Measurements from ENCODE around the gene FAM234B. TPM values are rescaled to one million over a fixed set of nuclear protein-coding genes. Genes with fewer than 3 reads are reported as not detected.

Gene FAM234B
- total and polyA plus RNA-seq, 2 of the 8 experiments (the other 6 are each of a cell fraction or from before 2014, with no cell fraction given), result 12.5 to 29.1 TPM

GRCh38 chr12:13099066-13099843 lies 55.1 kb downstream of the FAM234B start:
- Histone ChIP-seq H3K23ac (ENCODE audit: insufficient read length) (no peak overlapping the region), H3K27me3 (replicated peaks in 1 of 4; ENCODE audit: control insufficient read depth in 3 of 4, extremely low read depth in 1 of 4, insufficient read depth in 3 of 4, low read length in 3 of 4) (no peaks in the 10 kb centered on the region), H2BK15ac (ENCODE audit: low read length) (no peak overlapping the region), H2BK20ac (ENCODE audit: low read length) (0 out of 2 replicates have a peak overlapping the region, but pooled peaks have one; percentile 8), H2BK5ac (ENCODE audit: low read depth, low read length) (no peak overlapping the region), H2BK12ac (ENCODE audit: low read depth, low read length) (peak overlapping the region; percentile 41; the same call in 1 of the 2 replicates), H3K79me1 (ENCODE audit: low read depth, low read length) (no peaks in the 10 kb centered on the region), H3K9ac (replicated peaks in 1 of 4; ENCODE audit: extremely low read depth in 1 of 4, low read depth in 3 of 4, low read length in 3 of 4) (no peak overlapping the region), H4K91ac (replicated peaks; ENCODE audit: insufficient read length, low read length) (no peak overlapping the region), H3K14ac (ENCODE audit: insufficient read length) (no peak overlapping the region), H3K23me2 (ENCODE audit: low read depth, low read length) (peaks cover 9% of the 10 kb centered on the region; the same call in 1 of the 2 replicates), H2AK5ac (ENCODE audit: low read depth, low read length) (0 out of 2 replicates have a peak overlapping the region, but pooled peaks have one; percentile 11), H3K4me1 (replicated peaks in 1 of 4; ENCODE audit: control insufficient read depth in 3 of 4, insufficient read depth in 4 of 4, low read length in 3 of 4) (peaks cover 5 to 21% (median 14%) of the 10 kb centered on the region in 4 experiments; a peak in 6 of 7 replicates), H2AFZ (ENCODE audit: low read length) (no peak overlapping the region), H3K4ac (replicated peaks; ENCODE audit: insufficient read length, low read depth, low read length) (no peak overlapping the region), H3K56ac (replicated peaks; ENCODE audit: insufficient read length, low read depth, low read length) (no peak overlapping the region), H3K36me3 (ENCODE audit: control insufficient read depth in 2 of 4, insufficient read depth in 4 of 4, low read length in 3 of 4) (no peaks in the 10 kb centered on the region), H3K4me3 (ENCODE audit: extremely low read depth in 1 of 4, insufficient read depth in 2 of 4, low read depth in 3 of 4, low read length in 4 of 4) (no peak overlapping the region), H4K8ac (ENCODE audit: extremely low read depth, insufficient read depth, low read length) (no peak overlapping the region), H3K27ac (ENCODE audit: low read depth, low read length) (no peak overlapping the region), H4K5ac (ENCODE audit: insufficient read length, low read depth, low read length) (no peak overlapping the region), H3K9me3 (ENCODE audit: insufficient read depth in 2 of 2, low read depth in 1 of 2, low read length in 1 of 2) (no peaks in the 10 kb centered on the region), H4K20me1 (replicated peaks in 1 of 2; ENCODE audit: control insufficient read depth in 1 of 2, insufficient read depth in 2 of 2, low read length in 2 of 2) (no peaks in the 10 kb centered on the region), H3K4me2 (ENCODE audit: insufficient read depth in 1 of 2, low read depth in 2 of 2, low read length in 2 of 2) (no peak overlapping the region), H2BK120ac (replicated peaks; ENCODE audit: low read depth, low read length) (no peak overlapping the region), H3K18ac (ENCODE audit: extremely low read depth, low read length) (no peak overlapping the region), H3K79me2 (ENCODE audit: control insufficient read depth in 1 of 2, insufficient read depth in 2 of 2, low read length in 2 of 2) (no peaks in the 10 kb centered on the region)
- FAIRE-seq (no peak), DNase-seq (ENCODE audit: low read depth in 1 of 2, low spot score in 2 of 2) (no peak)
- WGBS, 2 experiments (ENCODE audit: extremely low coverage in 1 of 2, insufficient coverage in 1 of 2, insufficient read length in 1 of 2, insufficient replicate concordance in 2 of 2, low coverage in 1 of 2, low lambda C conversion rate in 2 of 2, missing lambda C conversion rate in 1 of 2), result 88% methylated on average over 8 of the region's 8 CpGs; no CpG with 5 or more reads in 1 of the 2 experiments
- CTCF ChIA-PET (ENCODE audit: partially characterized antibody), result interaction anchor here (0.7 to 6.0 kb wide), 23 partner anchors 11 to 156 kb away, joined by 3 to 69 read pairs (median 7); partner anchors contain the start of gene EMP1
- POLR2A ChIA-PET (ENCODE audit: partially characterized antibody), result interaction anchor here (6.0 kb wide), 1 partner anchor 10 kb away, joined by 44 read pairs; no protein-coding TSS in a partner anchor
- no peak for TF ChIP-seq POU5F1 (IDR thresholded peaks at IDR 0.05; ENCODE audit: low read depth, low read length)
- TF ChIP-seq, protein P1, sequence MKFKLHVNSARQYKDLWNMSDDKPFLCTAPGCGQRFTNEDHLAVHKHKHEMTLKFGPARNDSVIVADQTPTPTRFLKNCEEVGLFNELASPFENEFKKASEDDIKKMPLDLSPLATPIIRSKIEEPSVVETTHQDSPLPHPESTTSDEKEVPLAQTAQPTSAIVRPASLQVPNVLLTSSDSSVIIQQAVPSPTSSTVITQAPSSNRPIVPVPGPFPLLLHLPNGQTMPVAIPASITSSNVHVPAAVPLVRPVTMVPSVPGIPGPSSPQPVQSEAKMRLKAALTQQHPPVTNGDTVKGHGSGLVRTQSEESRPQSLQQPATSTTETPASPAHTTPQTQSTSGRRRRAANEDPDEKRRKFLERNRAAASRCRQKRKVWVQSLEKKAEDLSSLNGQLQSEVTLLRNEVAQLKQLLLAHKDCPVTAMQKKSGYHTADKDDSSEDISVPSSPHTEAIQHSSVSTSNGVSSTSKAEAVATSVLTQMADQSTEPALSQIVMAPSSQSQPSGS (IDR thresholded peaks at IDR 0.05; ENCODE audit: low read length), result no peak
- no peak for TF ChIP-seq POLR2AphosphoS5 (IDR thresholded peaks at IDR 0.05; ENCODE audit: low read depth, low read length)
- TF ChIP-seq GABPA (IDR thresholded peaks at IDR 0.05; ENCODE audit: borderline replicate concordance, insufficient read depth, low read length), result no peak
- TF ChIP-seq ASH2L (IDR thresholded peaks at IDR 0.05; ENCODE audit: low read length), result no peak
- TF ChIP-seq TCF12 (IDR thresholded peaks at IDR 0.05; ENCODE audit: low read depth, low read length), result no peak
- TF ChIP-seq RFX5 (IDR thresholded peaks at IDR 0.05; ENCODE audit: borderline replicate concordance, low read depth, low read length), result no peak
- no peak for TF ChIP-seq BACH1 (IDR thresholded peaks at IDR 0.05; ENCODE audit: low read length)
- no peak for TF ChIP-seq SRF (IDR thresholded peaks at IDR 0.05; ENCODE audit: low read depth, low read length)
- no peak for TF ChIP-seq USF2 (IDR thresholded peaks at IDR 0.05; ENCODE audit: low read length)
